Testis (tissue), 2 donors: ENCODE measurements around the gene MTA1.

Experiments used
- POLR2A ChIP-seq: fragments of 450-650 bp; IDR thresholded peaks from one replicate; pipeline ENCODE4 v1.6.1; 2017; ENCODE audit warnings: antibody characterized with exemption, mild to moderate bottlenecking, moderate library complexity
- TF ChIP-seq, protein P1 (sequence below), 3 experiments: fragments of 450-650 bp in 2 of 3; fragments of 200-600 bp in 1 of 3; sonication (generic) in 1 of 3; IDR thresholded peaks; one replicate each; pipeline ENCODE4 v1.5.1; 2016 to 2019; ENCODE audit warnings: antibody characterized with exemption in 3 of 3, mild to moderate bottlenecking in 2 of 3, moderate library complexity in 1 of 3

GRCh38 chr14:105423488-105424195 lies 4.0 kb downstream of the MTA1 start:
- TF ChIP-seq, protein P1, sequence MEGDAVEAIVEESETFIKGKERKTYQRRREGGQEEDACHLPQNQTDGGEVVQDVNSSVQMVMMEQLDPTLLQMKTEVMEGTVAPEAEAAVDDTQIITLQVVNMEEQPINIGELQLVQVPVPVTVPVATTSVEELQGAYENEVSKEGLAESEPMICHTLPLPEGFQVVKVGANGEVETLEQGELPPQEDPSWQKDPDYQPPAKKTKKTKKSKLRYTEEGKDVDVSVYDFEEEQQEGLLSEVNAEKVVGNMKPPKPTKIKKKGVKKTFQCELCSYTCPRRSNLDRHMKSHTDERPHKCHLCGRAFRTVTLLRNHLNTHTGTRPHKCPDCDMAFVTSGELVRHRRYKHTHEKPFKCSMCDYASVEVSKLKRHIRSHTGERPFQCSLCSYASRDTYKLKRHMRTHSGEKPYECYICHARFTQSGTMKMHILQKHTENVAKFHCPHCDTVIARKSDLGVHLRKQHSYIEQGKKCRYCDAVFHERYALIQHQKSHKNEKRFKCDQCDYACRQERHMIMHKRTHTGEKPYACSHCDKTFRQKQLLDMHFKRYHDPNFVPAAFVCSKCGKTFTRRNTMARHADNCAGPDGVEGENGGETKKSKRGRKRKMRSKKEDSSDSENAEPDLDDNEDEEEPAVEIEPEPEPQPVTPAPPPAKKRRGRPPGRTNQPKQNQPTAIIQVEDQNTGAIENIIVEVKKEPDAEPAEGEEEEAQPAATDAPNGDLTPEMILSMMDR (IDR thresholded peaks at IDR 0.05): no peak
- TF ChIP-seq POLR2A: no peak
